Calu3 (cell line): Measurements from ENCODE around the gene HDAC4. TPM values are rescaled to one million over a fixed set of nuclear protein-coding genes. Genes with fewer than 3 reads are reported as not detected.

Experiments used
- BruUV-seq: library from RNA; stranded (reverse); fragments of 400-500 nt; replicated peaks from 2 replicates; lab custom pipeline; 2021; lab: Mats Ljungman, UMichigan
- CTCF ChIA-PET: fragments of 300-600 bp; sonication (Branson Sonifier 250); formaldehyde crosslinking; loops from one replicate; lab custom pipeline; 2022; ENCODE audit warnings: antibody characterized with exemption; lab: Charles Lee
- DNase-seq: peaks from one replicate; pipeline ENCODE4 v3.0.0; 2022
- H3K27ac Mint-ChIP-seq: one replicate; pipeline ENCODE4 v1.8.0; 2022; ENCODE audit warnings: mixed read lengths; ENCODE audit not compliant: unreplicated experiment
- H3K27me3 Mint-ChIP-seq: one replicate; pipeline ENCODE4 v1.8.0; 2022; ENCODE audit warnings: mixed read lengths; ENCODE audit not compliant: unreplicated experiment
- H3K36me3 Mint-ChIP-seq: one replicate; pipeline ENCODE4 v1.8.0; 2022; ENCODE audit warnings: mild to moderate bottlenecking, moderate library complexity, mixed read lengths; ENCODE audit not compliant: insufficient read depth, unreplicated experiment
- H3K4me1 Mint-ChIP-seq: one replicate; pipeline ENCODE4 v1.8.0; 2022; ENCODE audit warnings: mild to moderate bottlenecking, low read depth, mixed read lengths; ENCODE audit not compliant: unreplicated experiment
- H3K4me3 Mint-ChIP-seq: one replicate; pipeline ENCODE4 v1.8.0; 2022; ENCODE audit warnings: mild to moderate bottlenecking, low read depth, moderate library complexity, mixed read lengths; ENCODE audit not compliant: unreplicated experiment
- H3K9me3 Mint-ChIP-seq: one replicate; pipeline ENCODE4 v1.8.0; 2022; ENCODE audit warnings: low read depth, mixed read lengths; ENCODE audit not compliant: unreplicated experiment
- intact Hi-C: fragments of 100-400 bp; cut with micrococcal nuclease; formaldehyde crosslinking; loops from one replicate; pipeline ENCODE4 v1.10.0; 2022; ENCODE audit not compliant: unreplicated experiment
- total RNA-seq: library from RNA; stranded (reverse); gene quantifications from 2 replicates; pipeline ENCODE4 v1.2.3, GENCODE V29; 2022
- TF ChIP-seq, protein P1 (sequence below): fragments of 200-600 bp; IDR thresholded peaks from one replicate; pipeline ENCODE4 v1.8.0; 2022; ENCODE audit warnings: antibody characterized with exemption; ENCODE audit not compliant: unreplicated experiment

HDAC4 gene
- total RNA-seq, 1 experiment from 2014 or later = 39.6 TPM

DNA sequence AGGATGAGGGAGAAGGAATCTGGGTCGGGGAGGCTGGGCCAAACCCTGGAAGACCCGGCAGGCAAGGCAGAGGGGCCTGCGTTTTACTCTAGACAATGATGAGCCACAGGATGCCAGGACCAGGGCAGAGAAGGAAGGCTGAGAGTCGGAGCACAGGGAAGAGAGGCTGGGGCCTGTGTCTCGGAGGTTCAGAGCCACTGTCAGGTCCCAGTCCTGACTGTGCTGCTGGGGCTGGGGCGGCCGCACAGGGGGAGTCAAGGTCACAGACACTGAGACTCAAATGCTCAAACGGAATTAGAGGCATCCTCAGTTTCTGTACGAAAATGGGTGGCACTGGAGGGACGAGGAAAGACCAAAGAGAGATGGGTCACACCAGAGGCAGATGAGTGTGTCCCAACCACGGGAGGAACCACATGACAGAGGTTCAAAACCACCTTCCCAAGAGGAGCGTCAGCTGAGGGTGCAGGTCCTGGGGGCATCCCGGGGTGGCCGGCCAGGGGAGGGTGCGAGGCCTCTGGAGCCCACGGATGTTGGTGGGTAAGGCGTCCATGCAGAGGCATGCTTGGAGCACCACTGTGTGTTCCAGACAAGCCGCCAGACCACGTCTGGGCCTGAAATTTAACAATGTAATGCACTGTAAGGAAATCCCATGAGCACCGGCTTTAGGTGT is 14.7 kb downstream of the HDAC4 start:
- DNase-seq = no peak
- no peaks in the 10 kb centered on the region for H3K27me3 Mint-ChIP-seq

DNA sequence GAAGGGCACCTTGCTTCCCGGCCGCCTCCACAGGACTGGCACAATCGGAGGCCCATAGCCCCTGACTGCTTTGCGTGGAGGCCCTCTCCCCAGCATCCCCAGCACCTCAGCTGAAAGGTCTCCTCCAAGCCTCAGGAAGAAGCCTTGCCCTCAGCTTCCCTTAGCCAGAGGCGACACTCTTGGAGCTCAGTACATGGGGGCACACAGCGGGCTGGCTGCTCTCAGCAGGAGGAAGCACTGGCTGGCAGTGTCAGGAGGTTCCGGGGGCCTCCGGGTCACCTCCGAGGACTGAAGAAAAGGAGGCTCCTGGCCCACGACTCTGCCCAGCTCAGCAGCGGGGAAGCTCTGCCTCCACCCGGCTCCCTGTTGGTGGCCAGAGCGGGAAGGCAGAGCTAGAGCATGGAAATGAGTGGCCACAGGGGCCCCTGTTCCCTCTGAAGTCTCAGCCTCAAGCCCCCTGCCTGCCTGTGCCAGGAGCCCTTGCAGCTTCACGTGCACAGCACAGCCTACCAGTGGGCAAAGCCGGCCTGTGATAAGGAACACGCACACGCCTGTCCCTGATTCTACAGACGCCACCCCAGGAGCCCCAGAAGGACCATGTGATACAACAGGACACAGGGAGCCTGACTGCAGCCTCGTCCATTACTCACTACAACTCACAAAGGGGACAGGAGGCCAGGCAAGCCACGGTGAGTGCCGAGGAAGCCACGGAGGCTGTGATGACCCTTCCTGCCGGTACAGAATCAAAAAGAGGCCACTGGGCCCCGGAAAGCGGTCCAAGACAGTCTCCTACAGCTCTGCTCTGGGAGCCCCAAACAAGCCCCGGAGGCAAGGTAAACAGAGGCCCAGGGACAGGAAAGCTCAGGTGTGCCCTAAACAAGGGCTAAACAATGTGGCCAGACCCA is 15.5 kb downstream of the HDAC4 start:
- no TSS peak for BruUV-seq
- Mint-ChIP-seq H3K9me3 (no peaks in the 10 kb centered on the region), H3K4me3 (no peak overlapping the region), H3K27ac (no peak overlapping the region), H3K4me1 (no peaks in the 10 kb centered on the region), H3K36me3 (no peaks in the 10 kb centered on the region), H3K27me3 (no peaks in the 10 kb centered on the region)
- no peak for DNase-seq
- intact Hi-C loops = no loop called here
- CTCF ChIA-PET = interaction anchor here (0.6 to 1.5 kb wide), 2 partner anchors 10 to 109 kb away, joined by 3 read pairs; no protein-coding TSS in a partner anchor
- TF ChIP-seq, protein P1, sequence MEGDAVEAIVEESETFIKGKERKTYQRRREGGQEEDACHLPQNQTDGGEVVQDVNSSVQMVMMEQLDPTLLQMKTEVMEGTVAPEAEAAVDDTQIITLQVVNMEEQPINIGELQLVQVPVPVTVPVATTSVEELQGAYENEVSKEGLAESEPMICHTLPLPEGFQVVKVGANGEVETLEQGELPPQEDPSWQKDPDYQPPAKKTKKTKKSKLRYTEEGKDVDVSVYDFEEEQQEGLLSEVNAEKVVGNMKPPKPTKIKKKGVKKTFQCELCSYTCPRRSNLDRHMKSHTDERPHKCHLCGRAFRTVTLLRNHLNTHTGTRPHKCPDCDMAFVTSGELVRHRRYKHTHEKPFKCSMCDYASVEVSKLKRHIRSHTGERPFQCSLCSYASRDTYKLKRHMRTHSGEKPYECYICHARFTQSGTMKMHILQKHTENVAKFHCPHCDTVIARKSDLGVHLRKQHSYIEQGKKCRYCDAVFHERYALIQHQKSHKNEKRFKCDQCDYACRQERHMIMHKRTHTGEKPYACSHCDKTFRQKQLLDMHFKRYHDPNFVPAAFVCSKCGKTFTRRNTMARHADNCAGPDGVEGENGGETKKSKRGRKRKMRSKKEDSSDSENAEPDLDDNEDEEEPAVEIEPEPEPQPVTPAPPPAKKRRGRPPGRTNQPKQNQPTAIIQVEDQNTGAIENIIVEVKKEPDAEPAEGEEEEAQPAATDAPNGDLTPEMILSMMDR = no peak

More for the DNA sequence above, 14.7 kb downstream of the HDAC4 start:
- intact Hi-C loops = no loop called here
- Mint-ChIP-seq H3K4me1 (no peaks in the 10 kb centered on the region), H3K4me3 (no peak overlapping the region), H3K36me3 (no peaks in the 10 kb centered on the region), H3K9me3 (no peaks in the 10 kb centered on the region), H3K27ac (no peak overlapping the region)
- TF ChIP-seq, protein P1 = no peak
- CTCF ChIA-PET = interaction anchor here (1.5 kb wide), 1 partner anchor 9 kb away, joined by 3 read pairs; no protein-coding TSS in a partner anchor
- no TSS peak for BruUV-seq

- Mint-ChIP-seq H3K4me3 (no peak overlapping the region), H3K36me3 (no peaks in the 10 kb centered on the region), H3K9me3 (no peaks in the 10 kb centered on the region), H3K27ac (no peak overlapping the region), H3K4me1 (no peaks in the 10 kb centered on the region), H3K27me3 (no peaks in the 10 kb centered on the region)
- TF ChIP-seq, protein P1 = no peak
- no TSS peak for BruUV-seq
- intact Hi-C loops = no loop called here
- no peak for DNase-seq
- CTCF ChIA-PET = no interaction called here
These were observed 17.1 kb downstream of the HDAC4 start for GRCh38 chr2:239383759-239384156.

DNA sequence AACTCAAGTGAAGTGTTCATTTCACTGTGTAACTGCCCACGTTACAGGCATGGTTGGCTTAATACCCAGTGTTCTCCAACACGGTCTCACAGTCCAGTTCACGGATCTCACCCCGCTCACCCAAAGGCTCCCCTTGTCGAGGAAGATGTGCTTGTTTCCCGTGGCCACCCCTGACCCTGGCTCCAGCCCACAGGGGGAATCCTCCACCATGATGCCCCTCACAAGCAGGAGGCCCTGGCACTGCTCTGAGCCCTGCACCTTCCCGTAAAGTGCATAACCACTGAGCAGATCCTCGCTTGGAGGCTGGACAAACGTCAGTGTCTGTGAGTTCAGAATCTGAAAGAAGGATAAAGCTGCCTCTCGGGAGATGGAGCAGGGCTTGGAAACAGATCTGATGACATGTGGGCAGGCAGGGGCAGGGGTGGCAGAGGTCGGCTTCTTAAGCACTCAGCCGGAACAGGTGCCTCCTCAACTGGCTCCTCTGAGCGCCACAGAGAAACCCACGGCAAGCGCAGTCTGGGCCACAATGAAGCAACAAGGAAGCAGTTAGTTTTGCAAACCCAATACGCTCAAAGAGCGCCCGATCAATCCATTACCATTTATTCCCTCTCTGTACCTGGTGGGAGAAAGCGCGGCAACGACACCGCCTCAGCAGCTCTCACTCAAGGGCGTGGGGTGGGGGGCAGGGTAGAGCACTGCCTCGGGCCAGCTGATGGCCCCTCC is 17.6 kb downstream of the HDAC4 start:
- H3K9me3 Mint-ChIP-seq = no peaks in the 10 kb centered on the region
- TF ChIP-seq, protein P1 = no peak
- H3K27me3 Mint-ChIP-seq = no peaks in the 10 kb centered on the region
- no TSS peak for BruUV-seq
- no peak overlapping the region for H3K27ac Mint-ChIP-seq
- intact Hi-C loops = no loop called here
- H3K36me3 Mint-ChIP-seq = no peaks in the 10 kb centered on the region
- CTCF ChIA-PET = no interaction called here
- no peak overlapping the region for H3K4me3 Mint-ChIP-seq
- H3K4me1 Mint-ChIP-seq = no peaks in the 10 kb centered on the region
- no peak for DNase-seq
